ENCODE data around the gene MYBBP1A.
"Not testable (repeated sequence)": the region's sequence is repeated elsewhere in the genome, so short reads cannot be mapped to it uniquely, and the experiment has no call there.

Gene MYBBP1A

DNA sequence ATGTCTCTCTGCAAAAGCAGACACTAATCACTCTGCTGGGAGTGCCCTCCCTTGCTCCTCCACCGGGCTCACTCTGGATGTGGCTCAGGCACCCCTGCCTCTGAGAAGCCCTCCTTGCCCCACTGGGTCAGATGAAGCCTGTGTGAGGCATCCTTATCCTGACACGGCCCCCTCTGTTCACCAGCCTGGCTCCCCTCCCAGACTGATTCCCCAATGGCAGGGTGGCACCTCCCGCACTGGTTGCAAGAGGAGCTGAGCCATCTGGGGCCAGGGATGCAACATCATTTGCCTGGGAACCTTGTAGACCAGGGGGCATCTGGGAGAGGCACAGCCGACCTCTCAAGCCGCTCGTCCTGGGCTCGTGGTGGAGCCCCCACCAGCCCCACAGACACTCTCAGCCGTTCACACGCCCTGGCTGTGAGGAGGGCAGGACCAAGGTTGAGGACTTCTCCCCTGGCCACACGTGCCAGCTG is 35.8 kb upstream of the MYBBP1A start:
- no peak for DNase-seq (ENCODE audit: low spot score)

GRCh38 chr17:4590042-4590441 is 34.9 kb upstream of the MYBBP1A start:
- not testable (repeated sequence) for DNase-seq (ENCODE audit: low spot score)

DNA sequence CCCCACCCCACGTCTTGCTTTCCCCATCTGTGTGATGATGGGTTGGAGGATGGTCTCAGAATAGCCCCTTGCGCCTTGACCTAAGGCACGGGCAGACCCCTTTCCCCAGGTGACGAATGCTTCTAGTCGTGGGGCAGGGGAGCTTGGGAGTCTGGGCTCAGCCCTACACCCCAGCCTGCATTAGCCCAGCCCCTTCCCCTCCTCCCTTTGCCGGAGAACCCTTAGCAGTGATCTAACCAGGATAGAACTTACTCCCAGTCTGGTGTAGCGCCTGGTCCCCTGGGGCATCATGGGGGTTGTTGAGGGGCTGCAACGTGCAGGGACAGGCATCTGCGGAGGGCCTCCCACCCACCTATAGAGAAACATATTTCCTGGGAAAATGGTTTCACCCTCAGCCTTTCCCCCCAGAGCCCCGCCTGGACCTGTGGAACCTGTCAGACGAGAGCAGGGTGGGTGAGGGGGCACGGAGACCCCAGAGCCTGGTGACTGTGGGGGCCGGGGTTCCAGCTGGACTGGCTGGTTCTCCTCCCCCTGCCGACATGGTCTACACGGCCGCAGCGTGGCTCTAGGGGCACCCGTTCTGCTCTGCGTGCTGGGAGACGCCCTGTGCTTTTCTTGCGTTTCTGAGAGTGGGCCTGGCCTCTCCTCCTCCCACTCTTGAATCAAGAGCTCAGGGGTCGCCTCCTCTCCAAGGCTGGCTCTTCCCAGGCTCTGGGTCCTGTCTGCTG is 33.9 kb upstream of the MYBBP1A start:
- no peak for DNase-seq (ENCODE audit: low spot score)

- DNase-seq (ENCODE audit: low spot score), result no peak
Measured at GRCh38 chr17:4588391-4588790, 33.2 kb upstream of the MYBBP1A start.

- no peak for DNase-seq (ENCODE audit: low spot score)
Measured at GRCh38 chr17:4587803-4588202, 32.6 kb upstream of the MYBBP1A start.

DNA sequence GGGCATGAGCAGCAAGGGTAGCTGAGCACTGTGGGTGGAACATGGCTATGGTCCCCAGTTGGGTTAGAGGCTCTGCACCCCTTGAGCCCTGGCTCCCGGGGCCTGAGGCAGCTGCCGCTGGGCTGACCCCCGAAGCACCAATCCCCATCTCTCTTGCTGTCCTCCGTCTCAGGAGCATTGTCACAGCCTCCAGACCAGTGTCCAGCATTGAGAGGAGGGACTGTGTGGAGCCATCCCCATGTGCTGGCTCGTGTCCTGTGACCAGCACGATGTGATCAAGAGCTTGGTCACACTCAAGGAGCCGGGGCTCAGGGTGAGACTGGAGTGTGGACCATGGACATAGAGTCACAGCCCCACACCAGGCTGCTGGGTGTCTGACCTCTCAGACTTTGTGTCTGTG is 32.0 kb upstream of the MYBBP1A start:
- no peak for DNase-seq (ENCODE audit: low spot score)

DNA sequence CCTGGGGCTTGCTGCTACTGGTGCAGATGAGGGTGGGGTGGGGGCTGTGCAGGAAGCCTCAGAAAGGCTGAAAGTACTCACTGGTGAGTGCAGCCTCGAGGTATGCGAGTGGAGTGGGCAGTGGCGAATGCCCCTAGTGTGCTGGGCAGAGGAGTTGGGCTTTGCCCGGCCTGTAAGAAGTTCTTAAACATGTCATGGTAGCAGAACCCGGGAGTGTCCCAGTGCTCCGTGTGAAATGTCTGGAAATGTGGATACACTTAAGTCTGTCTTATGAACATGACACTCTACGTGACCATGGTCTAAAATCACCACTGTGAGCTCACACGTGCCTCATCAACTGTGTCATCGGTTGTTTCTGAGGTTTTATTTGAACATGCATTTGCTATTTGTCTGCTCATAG is 30.9 kb upstream of the MYBBP1A start:
- peak; percentile 48 for DNase-seq (ENCODE audit: low spot score)

DNA sequence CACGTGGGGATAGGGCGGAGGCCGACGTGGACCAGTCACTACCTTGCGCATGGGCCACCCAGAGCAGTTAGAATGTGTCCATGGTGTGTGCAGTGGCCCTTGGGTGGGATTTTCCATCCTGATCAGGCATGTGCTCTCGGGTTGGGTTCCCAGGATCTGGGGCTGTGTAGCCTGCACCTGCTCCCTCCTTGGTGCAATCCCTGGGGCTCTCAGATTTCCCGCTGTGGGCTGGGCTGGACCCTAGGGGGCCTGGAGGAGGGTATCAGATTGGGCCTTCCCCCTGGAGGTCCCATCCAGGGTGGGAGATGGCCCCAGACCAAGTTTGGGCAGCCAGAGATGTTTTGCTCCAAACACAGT is 30.4 kb upstream of the MYBBP1A start:
- no peak for DNase-seq (ENCODE audit: low spot score)

DNA sequence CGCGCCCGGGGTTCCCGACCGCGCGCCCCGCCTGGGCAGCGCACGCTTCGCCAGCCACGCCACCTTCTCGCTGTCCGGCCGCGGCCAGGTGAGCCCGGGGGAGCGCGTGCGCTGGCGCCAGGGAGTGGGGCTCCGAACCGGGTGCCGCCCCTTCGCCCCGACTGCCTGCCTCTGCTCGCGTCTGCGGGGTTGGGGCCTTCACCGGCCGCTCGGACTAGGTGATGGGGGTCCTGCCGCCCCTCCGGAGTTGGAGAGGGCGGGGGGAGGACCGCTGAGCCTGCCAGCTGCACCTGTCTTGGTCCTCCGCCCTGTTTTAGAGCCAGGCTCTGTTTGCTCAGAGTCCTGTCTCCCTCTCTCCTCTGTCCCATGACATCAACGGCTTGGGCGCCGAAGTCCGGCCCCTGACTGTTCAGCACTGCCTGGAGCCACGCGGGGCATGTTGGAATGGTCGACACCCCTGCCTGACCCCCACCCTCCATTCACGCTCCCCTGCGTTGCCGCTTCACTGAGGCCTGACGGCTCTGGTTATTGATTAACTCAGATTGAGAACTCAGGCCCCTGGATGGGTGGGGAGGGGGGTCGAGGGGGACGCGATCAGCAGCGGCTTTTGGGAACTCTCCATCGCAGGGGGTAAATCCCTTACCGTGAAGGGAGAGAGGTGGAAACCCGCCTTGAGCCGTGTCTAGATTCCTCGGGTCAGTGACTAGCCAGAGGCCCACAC is 29.9 kb upstream of the MYBBP1A start:
- DNase-seq (ENCODE audit: low spot score), result peak; percentile 79

DNA sequence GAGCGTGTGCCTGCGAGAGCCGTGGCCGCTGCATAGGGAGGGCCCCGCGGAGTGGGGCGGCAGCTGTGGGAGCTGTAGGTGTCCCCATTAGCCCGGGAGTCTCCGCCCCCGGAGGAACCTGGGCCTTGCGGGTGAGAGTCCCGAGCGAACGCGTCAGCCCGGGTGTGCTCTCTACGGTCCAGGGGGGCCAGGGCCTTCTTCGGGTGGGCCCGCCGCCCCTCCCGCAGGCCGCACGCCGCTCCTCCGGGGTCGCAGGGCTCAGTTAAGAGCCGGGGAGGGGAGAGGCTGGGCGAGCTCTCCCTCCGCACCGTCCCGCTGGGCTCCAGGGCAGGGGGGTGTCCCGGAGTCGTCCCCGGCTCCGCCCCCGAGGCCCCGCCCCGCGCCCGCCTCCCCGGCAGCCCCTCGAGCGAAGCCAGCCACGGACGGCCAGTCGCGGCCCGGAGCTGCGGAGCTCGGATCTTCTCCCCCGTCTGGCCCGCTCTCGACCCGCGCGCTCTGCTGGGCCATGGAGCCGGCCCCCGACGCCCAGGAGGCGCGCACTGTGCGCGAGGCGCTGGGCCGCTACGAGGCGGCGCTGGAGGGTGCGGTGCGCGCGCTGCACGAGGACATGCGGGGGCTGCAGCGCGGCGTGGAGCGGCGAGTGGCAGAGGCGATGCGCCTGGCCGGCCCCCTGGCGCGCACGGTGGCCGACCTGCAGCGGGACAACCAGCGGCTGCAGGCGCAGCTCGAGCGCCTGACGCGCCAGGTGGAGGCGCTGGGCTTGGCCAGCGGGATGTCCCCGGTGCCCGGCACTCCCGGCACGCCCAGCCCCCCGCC is 29.1 kb upstream of the MYBBP1A start, which contains the start of gene SMTNL2:
Gene SMTNL2 (plus strand): TSS at position 429 of the 816 bp plus-strand sequence. CDS start 77 bp downstream, at position 506.
- DNase-seq (ENCODE audit: low spot score), result peak; percentile 13

DNA sequence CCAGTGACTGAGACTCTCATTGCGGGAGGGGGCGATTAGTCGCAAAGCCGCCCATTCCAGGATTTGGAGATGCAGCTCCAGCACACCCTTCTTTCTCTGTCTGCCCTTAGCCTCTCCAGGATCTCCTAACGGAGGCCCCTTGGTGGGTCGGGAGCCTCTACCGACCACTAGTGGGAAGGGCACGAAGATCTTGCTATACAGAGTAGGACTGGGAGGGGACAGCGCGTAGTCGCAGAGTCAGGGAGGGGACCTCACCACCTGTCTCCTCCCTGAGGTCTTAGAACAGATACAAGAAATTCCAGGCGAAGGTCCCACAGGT is 28.6 kb upstream of the MYBBP1A start:
- peak; percentile 10 for DNase-seq (ENCODE audit: low spot score)

GRCh38 chr17:4583206-4583605 is 28.0 kb upstream of the MYBBP1A start:
- DNase-seq (ENCODE audit: low spot score), result no peak

- no peak for DNase-seq (ENCODE audit: low spot score)
Measured at GRCh38 chr17:4582691-4583090, 27.5 kb upstream of the MYBBP1A start.

- DNase-seq (ENCODE audit: low spot score), result no peak
Measured at GRCh38 chr17:4582101-4582501, 26.9 kb upstream of the MYBBP1A start.

GRCh38 chr17:4580291-4580690 is 25.1 kb upstream of the MYBBP1A start:
- DNase-seq (ENCODE audit: low spot score), result peak; percentile 54

DNA sequence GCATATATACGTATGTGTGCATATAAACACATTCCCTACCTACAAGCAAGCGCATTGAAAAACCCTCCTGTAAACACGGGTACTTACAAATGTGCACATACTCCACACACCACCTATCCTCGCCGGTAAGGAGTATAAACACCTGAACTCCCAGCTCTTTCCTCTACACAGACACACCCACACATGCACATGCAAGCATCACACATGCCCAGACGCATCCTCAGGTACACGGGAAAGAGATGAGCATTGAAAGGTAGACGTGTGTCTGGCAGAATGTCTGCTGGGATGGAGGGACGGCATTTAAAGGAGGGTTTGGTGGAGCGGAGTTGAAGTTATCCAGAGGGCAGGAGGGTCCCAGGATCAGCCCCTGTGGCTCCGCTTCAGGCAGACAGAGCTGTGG is 24.5 kb upstream of the MYBBP1A start:
- no peak for DNase-seq (ENCODE audit: low spot score)

DNA sequence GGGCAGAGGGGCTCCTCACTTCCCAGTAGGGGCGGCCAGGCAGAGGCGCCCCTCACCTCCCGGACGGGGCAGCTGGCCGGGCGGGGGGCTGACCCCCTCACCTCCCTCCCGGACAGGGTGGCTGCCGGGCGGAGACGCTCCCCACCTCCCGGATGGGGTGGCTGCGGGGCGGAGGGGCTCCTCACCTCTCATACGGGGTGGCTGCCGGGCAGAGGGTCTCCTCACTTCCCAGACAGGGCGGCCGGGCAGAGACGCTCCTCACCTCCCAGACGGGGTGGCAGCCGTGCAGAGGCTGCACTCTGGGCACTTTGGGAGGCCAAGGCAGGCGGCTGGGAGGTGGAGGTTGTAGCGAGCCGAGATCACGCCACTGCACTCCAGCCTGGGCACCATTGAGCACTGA is 23.2 kb upstream of the MYBBP1A start:
- DNase-seq (ENCODE audit: low spot score), result not testable (repeated sequence)

- no peak for DNase-seq (ENCODE audit: low spot score)
Measured at GRCh38 chr17:4577386-4577993, 22.3 kb upstream of the MYBBP1A start.

GRCh38 chr17:4576729-4577322 is 21.6 kb upstream of the MYBBP1A start:
- DNase-seq (ENCODE audit: low spot score), result no peak

- no peak for DNase-seq (ENCODE audit: low spot score)
Measured at GRCh38 chr17:4576161-4576558, 21.0 kb upstream of the MYBBP1A start.

DNA sequence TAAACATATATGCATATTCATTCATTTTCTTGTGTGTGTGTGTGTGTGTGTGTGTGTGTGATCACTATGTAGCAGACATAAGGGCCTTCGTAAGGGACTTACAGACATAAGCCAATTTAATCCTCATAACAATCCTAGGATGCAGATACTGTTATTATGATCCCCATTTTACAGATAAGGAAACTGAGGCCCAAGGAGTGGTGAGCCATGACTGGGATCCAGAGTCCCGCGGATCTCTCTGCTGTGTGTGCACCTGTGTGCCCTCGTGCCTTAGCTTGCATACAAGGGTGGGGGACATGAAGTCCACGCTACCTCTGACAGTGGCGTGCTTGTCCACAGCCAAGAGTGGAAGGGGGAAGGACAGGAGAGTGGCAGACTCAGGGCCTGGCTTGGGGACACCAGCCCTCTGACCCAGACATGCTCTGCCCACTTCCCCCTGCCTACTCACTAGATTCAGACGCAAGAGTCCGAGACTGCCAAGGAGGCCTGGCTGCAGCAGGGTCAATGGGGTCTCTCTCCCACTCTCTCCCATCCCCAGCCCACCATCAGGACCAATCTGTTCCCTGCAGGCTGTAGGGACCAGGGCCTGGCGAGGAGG is 19.4 kb upstream of the MYBBP1A start:
- no peak for DNase-seq (ENCODE audit: low spot score)

- DNase-seq (ENCODE audit: low spot score), result peak; percentile 85
Measured at GRCh38 chr17:4573669-4574068, 18.5 kb upstream of the MYBBP1A start.

Measured in kidney tubule cell (primary cell).